ENCODE data around the gene SULT1C3. TPM values are rescaled to one million over a fixed set of nuclear protein-coding genes. Genes with fewer than 3 reads are reported as not detected.

Gene SULT1C3
- total and polyA plus RNA-seq, 2 of the 8 experiments (the other 6 are each of a cell fraction or from before 2014, with no cell fraction given) = not detected

DNA sequence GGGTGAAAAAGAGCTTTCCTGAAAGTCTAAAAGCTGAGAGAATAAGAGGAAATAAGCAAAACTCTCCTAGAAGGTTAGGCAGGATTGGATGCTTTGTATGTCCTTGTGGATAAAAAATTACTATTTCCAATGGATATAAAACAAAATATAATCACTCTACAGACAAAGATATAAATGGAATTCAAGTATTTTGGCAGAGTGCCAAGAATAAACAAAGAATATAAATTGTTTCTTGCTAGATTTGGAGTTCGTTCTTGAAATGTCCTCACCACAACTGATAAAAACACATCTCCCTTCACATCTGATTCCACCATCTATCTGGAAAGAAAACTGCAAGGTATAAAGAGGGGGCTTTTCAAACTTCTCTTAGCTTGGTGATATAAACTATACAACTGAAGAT is 13.3 kb downstream of the SULT1C3 start:
- no peak for DNase-seq (ENCODE audit: low read depth in 1 of 2, low spot score in 2 of 2)
- no peak overlapping the region for H2BK20ac ChIP-seq (ENCODE audit: low read length)
- H3K36me3 ChIP-seq (ENCODE audit: control insufficient read depth in 2 of 4, insufficient read depth in 4 of 4, low read length in 3 of 4) = no peaks in the 10 kb centered on the region
- no peak overlapping the region for H3K23ac ChIP-seq (ENCODE audit: insufficient read length)
- H3K14ac ChIP-seq (ENCODE audit: insufficient read length) = no peak overlapping the region
- H4K5ac ChIP-seq (ENCODE audit: insufficient read length, low read depth, low read length) = no peak overlapping the region
- H3K18ac ChIP-seq (ENCODE audit: extremely low read depth, low read length) = no peak overlapping the region
- no peak overlapping the region for H3K4me3 ChIP-seq (ENCODE audit: extremely low read depth in 1 of 4, insufficient read depth in 2 of 4, low read depth in 3 of 4, low read length in 4 of 4)
- H2BK15ac ChIP-seq (ENCODE audit: low read length) = no peak overlapping the region
- H3K79me2 ChIP-seq (ENCODE audit: control insufficient read depth in 1 of 2, insufficient read depth in 2 of 2, low read length in 2 of 2) = no peaks in the 10 kb centered on the region
- H3K4me2 ChIP-seq (ENCODE audit: insufficient read depth in 1 of 2, low read depth in 2 of 2, low read length in 2 of 2) = no peak overlapping the region
- H4K20me1 ChIP-seq (replicated peaks in 1 of 2; ENCODE audit: control insufficient read depth in 1 of 2, insufficient read depth in 2 of 2, low read length in 2 of 2) = no peaks in the 10 kb centered on the region
- H3K23me2 ChIP-seq (ENCODE audit: low read depth, low read length) = no peaks in the 10 kb centered on the region
- H2AFZ ChIP-seq (ENCODE audit: low read length) = no peak overlapping the region
- no peaks in the 10 kb centered on the region for H3K79me1 ChIP-seq (ENCODE audit: low read depth, low read length)
- CTCF ChIA-PET (ENCODE audit: partially characterized antibody) = interaction anchor here (0.6 to 1.5 kb wide), 2 partner anchors 14 to 148 kb away, joined by 3 to 4 read pairs; no protein-coding TSS in a partner anchor
- no peaks in the 10 kb centered on the region for H3K4me1 ChIP-seq (replicated peaks in 1 of 4; ENCODE audit: control insufficient read depth in 3 of 4, insufficient read depth in 4 of 4, low read length in 3 of 4)
- no peak overlapping the region for H3K27ac ChIP-seq (ENCODE audit: low read depth, low read length)
- no peaks in the 10 kb centered on the region for H3K27me3 ChIP-seq (replicated peaks in 1 of 4; ENCODE audit: control insufficient read depth in 3 of 4, extremely low read depth in 1 of 4, insufficient read depth in 3 of 4, low read length in 3 of 4)
- H4K8ac ChIP-seq (ENCODE audit: extremely low read depth, insufficient read depth, low read length) = no peak overlapping the region
- no peak overlapping the region for H2BK120ac ChIP-seq (replicated peaks; ENCODE audit: low read depth, low read length)
- no peak for FAIRE-seq
- no peak overlapping the region for H3K9ac ChIP-seq (replicated peaks in 1 of 4; ENCODE audit: extremely low read depth in 1 of 4, low read depth in 3 of 4, low read length in 3 of 4)
- no peak overlapping the region for H2BK12ac ChIP-seq (ENCODE audit: low read depth, low read length)
- WGBS, 2 experiments (ENCODE audit: extremely low coverage in 1 of 2, insufficient coverage in 1 of 2, insufficient read length in 1 of 2, insufficient replicate concordance in 2 of 2, low coverage in 1 of 2, low lambda C conversion rate in 2 of 2, missing lambda C conversion rate in 1 of 2) = 89% methylated on average over 1 of the region's 1 CpG; no CpG with 5 or more reads in 1 of the 2 experiments
- H2BK5ac ChIP-seq (ENCODE audit: low read depth, low read length) = no peak overlapping the region
- no peak overlapping the region for H3K4ac ChIP-seq (replicated peaks; ENCODE audit: insufficient read length, low read depth, low read length)
- no peak overlapping the region for H3K56ac ChIP-seq (replicated peaks; ENCODE audit: insufficient read length, low read depth, low read length)
- POLR2A ChIA-PET (ENCODE audit: partially characterized antibody) = no interaction called here
- no peaks in the 10 kb centered on the region for H3K9me3 ChIP-seq (ENCODE audit: insufficient read depth in 2 of 2, low read depth in 1 of 2, low read length in 1 of 2)
- no peak overlapping the region for H2AK5ac ChIP-seq (ENCODE audit: low read depth, low read length)
- TF ChIP-seq TEAD4 (IDR thresholded peaks at IDR 0.05; ENCODE audit: low read depth, low read length) = no peak
- TF ChIP-seq, protein P1, sequence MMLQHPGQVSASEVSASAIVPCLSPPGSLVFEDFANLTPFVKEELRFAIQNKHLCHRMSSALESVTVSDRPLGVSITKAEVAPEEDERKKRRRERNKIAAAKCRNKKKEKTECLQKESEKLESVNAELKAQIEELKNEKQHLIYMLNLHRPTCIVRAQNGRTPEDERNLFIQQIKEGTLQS (IDR thresholded peaks at IDR 0.05; ENCODE audit: insufficient read depth, low read depth, low read length) = no peak
- no peak for TF ChIP-seq CTBP2 (IDR thresholded peaks at IDR 0.05; ENCODE audit: borderline replicate concordance, insufficient read depth, insufficient read length, low read length)
- TF ChIP-seq RAD21 (IDR thresholded peaks at IDR 0.05 in 1 of 2, conservative IDR thresholded peaks at IDR 0.05 in 1 of 2; ENCODE audit: low read depth in 2 of 2, low read length in 2 of 2) = no peak
- no peak for TF ChIP-seq EGR1 (IDR thresholded peaks at IDR 0.05; ENCODE audit: borderline replicate concordance, low read depth, low read length)
- TF ChIP-seq NRF1 (IDR thresholded peaks at IDR 0.05; ENCODE audit: low read depth, low read length) = no peak
- TF ChIP-seq HDAC6 (IDR thresholded peaks at IDR 0.05; ENCODE audit: low read depth, low read length) = no peak
- no peak for TF ChIP-seq POU5F1 (IDR thresholded peaks at IDR 0.05; ENCODE audit: low read depth, low read length)
- TF ChIP-seq SUZ12 (IDR thresholded peaks at IDR 0.05; ENCODE audit: low read length) = no peak
- no peak for TF ChIP-seq CHD2 (IDR thresholded peaks at IDR 0.05; ENCODE audit: low read length)
- TF ChIP-seq RBBP5 (IDR thresholded peaks at IDR 0.05; ENCODE audit: borderline replicate concordance, low read depth, low read length) = no peak
- no peak for TF ChIP-seq POLR2AphosphoS5 (IDR thresholded peaks at IDR 0.05; ENCODE audit: low read depth, low read length)
- no peak for TF ChIP-seq CHD1 (IDR thresholded peaks at IDR 0.05; ENCODE audit: low read depth, low read length)
- no peak for TF ChIP-seq CBX5 (IDR thresholded peaks at IDR 0.05; ENCODE audit: low read depth, low read length)
- no peak for TF ChIP-seq JUN (IDR thresholded peaks at IDR 0.05; ENCODE audit: low read depth, low read length)
- H4K91ac ChIP-seq (replicated peaks; ENCODE audit: insufficient read length, low read length) = no peak overlapping the region

Data from H1 (cell line).